Smooth muscle cell (in vitro differentiated cells): ENCODE measurements around the gene OR2F1. TPM values are rescaled to one million over a fixed set of nuclear protein-coding genes. Genes with fewer than 3 reads are reported as not detected.

Experiments used
- DNase-seq: peaks from one replicate; lab custom pipeline; 2025; ENCODE audit not compliant: unreplicated experiment; lab: John Stamatoyannopoulos, UW
- H2AFZ ChIP-seq: fragments of 200-600 bp; sonication (generic); 2 replicates; pipeline ENCODE4 v1.6.0; 2016; ENCODE audit warnings: antibody characterized with exemption, low read depth, mild to moderate bottlenecking
- H3F3A ChIP-seq: fragments of 200-600 bp; sonication (generic); 2 replicates; pipeline ENCODE4 v1.6.0; 2017; ENCODE audit warnings: antibody characterized with exemption, low read depth
- H3K27ac ChIP-seq: fragments of 200-600 bp; sonication (generic); 2 replicates; pipeline ENCODE4 v1.5.1; 2016; ENCODE audit warnings: low read depth, mild to moderate bottlenecking
- H3K27me3 ChIP-seq: fragments of 200-600 bp; sonication (generic); 2 replicates; pipeline ENCODE4 v1.6.1; 2016; ENCODE audit warnings: low read depth, mild to moderate bottlenecking
- H3K36me3 ChIP-seq: fragments of 200-600 bp; sonication (generic); 2 replicates; pipeline ENCODE4 v1.5.1; 2016; ENCODE audit warnings: low read depth
- H3K4me1 ChIP-seq: fragments of 200-600 bp; sonication (generic); 2 replicates; pipeline ENCODE4 v1.5.1; 2016; ENCODE audit warnings: low read depth
- H3K4me2 ChIP-seq: fragments of 200-600 bp; sonication (generic); 2 replicates; pipeline ENCODE4 v1.6.0; 2016; ENCODE audit warnings: mild to moderate bottlenecking
- H3K4me3 ChIP-seq: fragments of 200-600 bp; sonication (generic); 2 replicates; pipeline ENCODE4 v1.5.1; 2016; ENCODE audit warnings: mild to moderate bottlenecking
- H3K79me2 ChIP-seq: fragments of 200-600 bp; sonication (generic); 2 replicates; pipeline ENCODE4 v1.6.0; 2016; ENCODE audit warnings: low read depth, mild to moderate bottlenecking
- H3K9ac ChIP-seq: fragments of 200-600 bp; sonication (generic); 2 replicates; pipeline ENCODE4 v1.6.0; 2016; ENCODE audit warnings: low read depth
- H3K9me3 ChIP-seq: fragments of 200-600 bp; sonication (generic); replicated peaks from 2 replicates; pipeline ENCODE4 v1.5.1; 2016; ENCODE audit warnings: low read depth
- H4K20me1 ChIP-seq: fragments of 200-600 bp; sonication (generic); 2 replicates; pipeline ENCODE4 v1.6.0; 2016; ENCODE audit warnings: low read depth
- WGBS: methylation state at CpG from one replicate; pipeline ENCODE4 v1.1.7; 2016; ENCODE audit warnings: low lambda C conversion rate; 5-methylcytosine and 5-hydroxymethylcytosine counted together
- polyA plus RNA-seq: library from polyadenylated mRNA; unstranded; fragments of >200 nt; fragmentation: Nextera tagmentation; extraction: Ambion mirVana; gene quantifications from 2 replicates; pipeline ENCODE4 v1.2.1, GENCODE V29; 2016
- total RNA-seq: library from RNA; depleted of rRNA; stranded (reverse); fragments of >200 nt; gene quantifications from 2 replicates; pipeline ENCODE4 v1.2.3, GENCODE V29; 2014
- TF ChIP-seq, protein P1 (sequence below): fragments of 200-600 bp; sonication (generic); IDR thresholded peaks from 2 replicates; pipeline ENCODE4 v1.5.1; 2017; ENCODE audit warnings: borderline replicate concordance, mild to moderate bottlenecking, antibody characterized with exemption; ENCODE audit not compliant: insufficient read depth, poor library complexity, severe bottlenecking

The OR2F1 gene
- total and polyA plus RNA-seq, 2 experiments from 2014 or later = not detected

DNA sequence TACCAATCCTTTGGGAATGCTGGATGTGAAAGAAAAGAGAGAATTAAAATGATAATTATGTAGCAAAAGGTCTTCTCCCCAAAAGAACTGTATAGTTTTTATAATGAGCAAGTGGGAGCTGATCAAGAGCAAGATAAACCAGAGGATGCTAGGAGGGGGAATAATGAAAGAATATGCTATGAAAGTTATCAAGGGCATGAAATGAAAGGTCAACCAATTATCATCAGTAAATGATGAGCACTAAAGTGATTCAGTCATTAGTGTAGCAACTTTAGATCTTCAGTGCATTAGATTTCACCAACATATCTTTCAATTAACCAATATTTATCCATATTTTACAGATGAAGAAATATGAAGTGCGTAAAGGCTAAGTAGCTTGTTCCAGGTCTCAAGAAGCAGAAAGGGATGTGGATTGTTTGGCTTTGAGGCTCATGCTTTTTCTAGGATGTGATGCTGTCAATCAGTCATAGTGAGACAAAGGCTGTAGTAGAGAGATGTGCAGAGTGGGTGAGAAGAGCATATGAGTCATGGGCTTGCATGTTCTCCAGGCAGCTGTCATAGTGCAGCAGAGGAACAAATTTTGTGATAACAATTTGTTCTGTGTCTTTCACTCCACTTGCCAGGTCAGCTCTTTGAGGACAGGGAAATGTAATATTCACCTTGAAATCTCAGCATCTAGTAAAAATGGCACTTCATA, 25.3 kb upstream of the OR2F1 start:
- Histone ChIP-seq H3K27me3 (no peaks in the 10 kb centered on the region), H3K4me2 (no peak overlapping the region), H3K9me3 (no peaks in the 10 kb centered on the region), H3K4me3 (no peak overlapping the region), H3K79me2 (no peaks in the 10 kb centered on the region), H3K27ac (no peak overlapping the region), H3K4me1 (no peaks in the 10 kb centered on the region), H3K9ac (no peak overlapping the region), H4K20me1 (no peaks in the 10 kb centered on the region), H2AFZ (no peak overlapping the region), H3F3A (no peaks in the 10 kb centered on the region), H3K36me3 (no peaks in the 10 kb centered on the region)
- no peak for DNase-seq
- TF ChIP-seq, protein P1, sequence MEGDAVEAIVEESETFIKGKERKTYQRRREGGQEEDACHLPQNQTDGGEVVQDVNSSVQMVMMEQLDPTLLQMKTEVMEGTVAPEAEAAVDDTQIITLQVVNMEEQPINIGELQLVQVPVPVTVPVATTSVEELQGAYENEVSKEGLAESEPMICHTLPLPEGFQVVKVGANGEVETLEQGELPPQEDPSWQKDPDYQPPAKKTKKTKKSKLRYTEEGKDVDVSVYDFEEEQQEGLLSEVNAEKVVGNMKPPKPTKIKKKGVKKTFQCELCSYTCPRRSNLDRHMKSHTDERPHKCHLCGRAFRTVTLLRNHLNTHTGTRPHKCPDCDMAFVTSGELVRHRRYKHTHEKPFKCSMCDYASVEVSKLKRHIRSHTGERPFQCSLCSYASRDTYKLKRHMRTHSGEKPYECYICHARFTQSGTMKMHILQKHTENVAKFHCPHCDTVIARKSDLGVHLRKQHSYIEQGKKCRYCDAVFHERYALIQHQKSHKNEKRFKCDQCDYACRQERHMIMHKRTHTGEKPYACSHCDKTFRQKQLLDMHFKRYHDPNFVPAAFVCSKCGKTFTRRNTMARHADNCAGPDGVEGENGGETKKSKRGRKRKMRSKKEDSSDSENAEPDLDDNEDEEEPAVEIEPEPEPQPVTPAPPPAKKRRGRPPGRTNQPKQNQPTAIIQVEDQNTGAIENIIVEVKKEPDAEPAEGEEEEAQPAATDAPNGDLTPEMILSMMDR = no peak
- WGBS = 100% methylated on average over 1 of the region's 1 CpG

DNA sequence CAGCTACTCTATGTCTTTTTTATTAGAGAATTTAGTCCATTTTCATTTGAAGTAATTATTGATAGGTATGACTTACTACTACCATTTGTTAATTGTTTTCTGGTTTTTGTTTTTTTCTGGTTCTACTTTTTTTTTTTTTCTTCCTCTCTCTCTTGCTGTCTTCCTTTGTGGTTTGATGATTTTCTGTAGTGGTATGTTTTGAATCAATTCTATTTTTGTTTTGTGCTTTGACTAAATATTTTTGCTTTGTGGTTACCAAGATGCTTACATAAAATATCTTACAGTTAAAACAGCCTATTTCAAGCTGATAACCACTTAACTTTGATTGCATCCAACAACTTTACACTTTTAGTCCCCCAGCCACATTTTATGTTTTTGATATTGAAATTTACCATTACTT, 22.9 kb upstream of the OR2F1 start:
- H3K4me2 ChIP-seq = peak overlapping the region; percentile 46
- H3K27ac ChIP-seq = peak overlapping the region; percentile 52
- no peak for DNase-seq
- H3K36me3 ChIP-seq = no peaks in the 10 kb centered on the region
- no peaks in the 10 kb centered on the region for H4K20me1 ChIP-seq
- H3K4me1 ChIP-seq = peaks cover 4% of the 10 kb centered on the region
- H3K4me3 ChIP-seq = no peak overlapping the region
- no peaks in the 10 kb centered on the region for H3K9me3 ChIP-seq
- peaks cover 6% of the 10 kb centered on the region for H3F3A ChIP-seq
- H2AFZ ChIP-seq = no peak overlapping the region
- no peaks in the 10 kb centered on the region for H3K27me3 ChIP-seq
- TF ChIP-seq, protein P1 = no peak
- H3K79me2 ChIP-seq = no peaks in the 10 kb centered on the region
- H3K9ac ChIP-seq = no peak overlapping the region

DNA sequence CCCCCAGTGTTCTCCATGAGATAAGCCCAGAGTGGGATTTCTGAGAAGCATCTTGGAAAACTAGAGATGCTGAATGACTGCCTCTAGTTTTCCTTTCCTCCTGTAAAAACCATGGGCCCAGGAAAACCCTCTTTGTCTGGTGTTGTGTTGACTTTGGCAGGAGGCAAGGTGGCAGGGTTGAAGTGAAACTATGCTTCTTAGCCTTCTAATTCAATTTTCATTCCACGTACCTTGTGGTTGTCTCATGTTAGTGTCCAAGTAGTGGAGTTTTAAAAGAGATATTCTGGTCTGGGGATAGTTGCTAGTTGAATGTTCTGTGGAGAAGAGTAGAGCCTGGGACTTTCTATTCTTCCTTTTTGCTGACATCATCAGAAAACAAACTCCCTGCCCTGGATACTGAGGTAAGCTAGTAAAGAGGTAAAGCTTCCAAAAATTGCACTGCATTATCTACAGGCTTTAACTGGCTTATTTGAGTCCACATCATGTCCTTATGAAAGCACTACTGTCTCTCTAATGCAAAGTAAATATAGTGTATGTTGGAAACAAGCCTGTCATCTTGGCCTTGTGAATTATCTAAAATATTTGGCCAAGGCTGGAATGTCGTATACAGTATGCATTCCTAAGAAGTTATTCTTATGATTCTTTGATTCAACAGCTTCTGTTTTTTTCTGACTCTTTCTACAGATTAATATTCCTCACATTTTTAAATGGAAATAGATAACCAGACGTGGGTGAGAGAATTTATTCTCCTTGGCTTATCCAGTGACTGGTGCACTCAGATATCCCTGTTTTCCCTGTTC, 19.9 kb upstream of the OR2F1 start, which contains the start of gene OR2F2:
Gene OR2F2 (plus strand): TSS at position 708 of the 800 bp plus-strand sequence. CDS start 0 bp downstream, at position 708.
- Histone ChIP-seq H3K4me1 (peaks cover 4% of the 10 kb centered on the region), H3K27me3 (no peaks in the 10 kb centered on the region), H3K79me2 (no peaks in the 10 kb centered on the region), H3K9ac (peak within 1 kb of the TSS; percentile 79), H3K27ac (peak within 1 kb of the TSS; percentile 98), H3K9me3 (no peaks in the 10 kb centered on the region), H3F3A (peaks cover 6% of the 10 kb centered on the region), H3K36me3 (no peaks in the 10 kb centered on the region), H3K4me3 (no peak within 1 kb of the TSS), H2AFZ (no peak within 1 kb of the TSS), H3K4me2 (peak within 1 kb of the TSS; percentile 70), H4K20me1 (no peaks in the 10 kb centered on the region)
- WGBS = 41% methylated on average over 3 of the region's 3 CpGs
- TF ChIP-seq, protein P1 = no peak
- no peak for DNase-seq
